ENCODE data around the gene SRPK3.

Gene SRPK3

DNA sequence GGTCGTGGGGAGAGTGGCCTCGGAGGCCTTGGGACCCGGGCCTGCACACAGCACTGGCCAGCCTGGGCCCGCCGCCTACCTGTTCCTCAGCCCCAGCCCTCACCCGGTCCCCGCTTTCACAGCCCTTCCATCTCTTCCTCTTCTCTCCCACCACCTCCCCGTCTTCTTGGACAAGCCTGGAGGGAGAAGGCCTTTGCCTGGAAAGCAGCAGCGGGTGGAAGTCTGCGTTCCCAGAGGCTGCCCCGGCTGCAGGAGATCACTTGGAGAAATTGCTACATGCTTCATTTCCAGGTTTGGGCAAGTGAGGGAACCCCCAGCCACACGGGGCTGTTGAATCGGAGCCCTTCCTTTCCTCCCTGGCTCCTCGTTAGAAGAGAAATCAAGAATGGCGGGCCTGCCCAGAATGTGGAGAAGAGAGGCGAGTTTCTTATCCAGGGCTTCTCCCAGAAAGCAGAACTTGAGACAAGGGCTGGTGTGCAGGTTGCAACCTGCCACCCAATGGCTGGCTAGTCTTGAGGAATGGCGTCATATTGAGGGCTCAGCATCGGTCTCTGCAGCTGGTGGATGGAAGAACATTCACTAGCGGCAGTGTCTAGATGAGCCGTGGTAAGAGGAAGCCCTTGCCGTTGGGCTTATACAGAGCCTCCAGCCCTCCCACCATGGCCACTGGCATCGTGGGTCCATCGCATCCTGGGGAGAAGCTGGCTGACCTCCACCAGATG is 50.7 kb downstream of the SRPK3 start:
- no peak for DNase-seq (ENCODE audit: low read depth)

DNA sequence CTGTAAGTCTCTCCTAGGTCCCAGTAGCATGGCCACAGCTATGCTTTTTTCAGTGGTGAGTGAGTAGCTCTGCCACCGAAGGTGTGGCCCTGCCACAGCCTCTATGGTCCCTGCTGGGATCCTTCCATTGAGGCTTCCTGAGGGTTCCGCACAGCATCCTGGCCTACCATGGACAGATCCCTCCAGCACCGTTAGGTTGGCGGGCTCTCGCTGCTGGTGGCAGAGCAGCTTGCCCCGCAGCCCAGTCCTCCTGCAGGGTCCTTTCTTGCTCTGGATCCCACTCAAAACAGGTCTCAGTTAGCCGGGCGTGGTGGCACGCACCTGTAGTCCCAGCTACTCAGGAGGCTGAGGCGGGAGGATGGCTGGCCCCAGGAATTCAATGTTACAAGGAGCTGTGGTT is 51.9 kb downstream of the SRPK3 start:
- DNase-seq (ENCODE audit: low read depth), result no peak

Measured in HS-27A (cell line).